ENCODE measurements around the gene TIGD2.

The TIGD2 gene

DNA sequence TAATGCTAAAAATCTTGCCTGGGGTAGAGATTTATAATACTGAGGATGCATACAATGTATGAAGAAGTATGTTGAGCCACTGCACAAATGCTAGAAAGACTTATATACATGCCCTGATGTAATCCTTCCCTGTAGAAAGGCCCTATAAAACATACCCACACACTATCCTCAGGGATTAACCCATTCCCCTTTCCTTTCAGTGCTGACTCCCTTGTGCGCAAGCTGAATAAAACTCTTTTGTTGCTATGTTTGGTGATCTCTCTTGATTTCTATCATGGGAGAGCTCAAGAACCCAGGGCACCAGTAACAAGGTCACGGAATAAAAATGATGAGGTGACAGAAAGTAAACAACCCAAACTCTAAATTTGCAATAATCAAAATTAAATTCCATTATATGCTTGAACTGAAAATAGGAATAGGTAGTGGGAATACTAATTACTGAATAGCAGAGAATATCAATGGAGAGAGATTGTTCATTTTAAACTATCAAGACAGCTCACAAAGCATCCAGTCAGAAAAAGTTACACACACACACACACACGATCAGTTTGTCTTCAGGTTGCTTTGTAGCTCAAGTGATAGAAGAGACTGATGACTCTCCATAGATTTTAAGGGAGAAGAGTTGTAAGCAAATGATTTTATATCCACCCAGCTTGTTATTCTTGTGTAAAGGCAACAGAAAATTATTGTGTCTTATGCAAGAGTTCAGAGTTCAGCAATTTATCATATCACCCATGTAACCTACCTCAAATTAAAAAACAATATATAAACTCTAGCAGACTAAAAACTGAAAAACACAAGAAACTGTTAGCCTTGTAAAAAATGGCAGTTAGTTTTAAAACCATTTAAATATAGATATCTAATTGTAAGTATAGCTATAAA lies 14.8 kb downstream of the TIGD2 start:
- TF ChIP-seq, protein P1, sequence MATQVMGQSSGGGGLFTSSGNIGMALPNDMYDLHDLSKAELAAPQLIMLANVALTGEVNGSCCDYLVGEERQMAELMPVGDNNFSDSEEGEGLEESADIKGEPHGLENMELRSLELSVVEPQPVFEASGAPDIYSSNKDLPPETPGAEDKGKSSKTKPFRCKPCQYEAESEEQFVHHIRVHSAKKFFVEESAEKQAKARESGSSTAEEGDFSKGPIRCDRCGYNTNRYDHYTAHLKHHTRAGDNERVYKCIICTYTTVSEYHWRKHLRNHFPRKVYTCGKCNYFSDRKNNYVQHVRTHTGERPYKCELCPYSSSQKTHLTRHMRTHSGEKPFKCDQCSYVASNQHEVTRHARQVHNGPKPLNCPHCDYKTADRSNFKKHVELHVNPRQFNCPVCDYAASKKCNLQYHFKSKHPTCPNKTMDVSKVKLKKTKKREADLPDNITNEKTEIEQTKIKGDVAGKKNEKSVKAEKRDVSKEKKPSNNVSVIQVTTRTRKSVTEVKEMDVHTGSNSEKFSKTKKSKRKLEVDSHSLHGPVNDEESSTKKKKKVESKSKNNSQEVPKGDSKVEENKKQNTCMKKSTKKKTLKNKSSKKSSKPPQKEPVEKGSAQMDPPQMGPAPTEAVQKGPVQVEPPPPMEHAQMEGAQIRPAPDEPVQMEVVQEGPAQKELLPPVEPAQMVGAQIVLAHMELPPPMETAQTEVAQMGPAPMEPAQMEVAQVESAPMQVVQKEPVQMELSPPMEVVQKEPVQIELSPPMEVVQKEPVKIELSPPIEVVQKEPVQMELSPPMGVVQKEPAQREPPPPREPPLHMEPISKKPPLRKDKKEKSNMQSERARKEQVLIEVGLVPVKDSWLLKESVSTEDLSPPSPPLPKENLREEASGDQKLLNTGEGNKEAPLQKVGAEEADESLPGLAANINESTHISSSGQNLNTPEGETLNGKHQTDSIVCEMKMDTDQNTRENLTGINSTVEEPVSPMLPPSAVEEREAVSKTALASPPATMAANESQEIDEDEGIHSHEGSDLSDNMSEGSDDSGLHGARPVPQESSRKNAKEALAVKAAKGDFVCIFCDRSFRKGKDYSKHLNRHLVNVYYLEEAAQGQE (IDR thresholded peaks at IDR 0.05; ENCODE audit: insufficient read depth in 1 of 2, low read depth in 2 of 2, low read length in 2 of 2), result no peak
- no peak for TF ChIP-seq TAF1 (IDR thresholded peaks at IDR 0.05; ENCODE audit: borderline replicate concordance, insufficient read depth, low read length)
- TF ChIP-seq POLR2AphosphoS5 (IDR thresholded peaks at IDR 0.05; ENCODE audit: low read depth, low read length), result no peak
- TF ChIP-seq SIN3A (IDR thresholded peaks at IDR 0.05; ENCODE audit: borderline replicate concordance, insufficient read depth, low read length), result no peak

- TF ChIP-seq FOXP2 (optimal IDR thresholded peaks at IDR 0.05; ENCODE audit: borderline replicate concordance, extremely low read depth, extremely low read length, insufficient read depth) (no peak), TAF1 (IDR thresholded peaks at IDR 0.05; ENCODE audit: borderline replicate concordance, insufficient read depth, low read length) (no peak), SIN3A (IDR thresholded peaks at IDR 0.05; ENCODE audit: borderline replicate concordance, insufficient read depth, low read length) (no peak), POLR2AphosphoS5 (IDR thresholded peaks at IDR 0.05; ENCODE audit: low read depth, low read length) (no peak)
- TF ChIP-seq, protein P1 (IDR thresholded peaks at IDR 0.05; ENCODE audit: insufficient read depth in 1 of 2, low read depth in 2 of 2, low read length in 2 of 2), result no peak
These were observed 17.8 kb downstream of the TIGD2 start for GRCh38 chr4:89129080-89129640.

DNA sequence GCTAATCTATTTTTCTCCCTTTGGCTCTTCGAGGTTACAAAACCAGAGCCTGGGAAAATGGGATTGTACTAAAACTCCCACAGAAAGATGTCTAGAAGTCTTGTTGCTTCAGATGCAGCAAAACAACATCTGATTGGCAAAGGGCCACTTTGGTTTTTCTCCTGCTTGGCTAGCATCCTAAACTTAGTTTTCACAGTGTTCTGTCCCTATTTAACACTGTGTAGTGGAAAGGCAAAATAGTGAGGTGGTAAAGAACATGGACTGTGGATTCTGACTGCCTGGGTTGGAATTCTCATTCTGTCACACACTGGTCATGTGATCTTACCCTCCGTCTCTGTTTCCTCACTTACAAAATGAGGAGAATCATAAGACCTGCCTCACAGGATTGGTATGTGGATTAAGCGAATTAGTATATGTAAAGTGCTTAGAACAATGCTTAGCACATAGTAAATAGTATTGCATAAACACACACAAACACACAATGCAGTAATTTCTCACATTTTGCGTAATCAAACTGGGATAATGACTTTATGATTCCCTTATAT lies 23.5 kb downstream of the TIGD2 start:
- TF ChIP-seq TAF1 (IDR thresholded peaks at IDR 0.05; ENCODE audit: borderline replicate concordance, insufficient read depth, low read length), result no peak
- TF ChIP-seq POLR2AphosphoS5 (IDR thresholded peaks at IDR 0.05; ENCODE audit: low read depth, low read length), result no peak
- TF ChIP-seq, protein P1 (IDR thresholded peaks at IDR 0.05; ENCODE audit: insufficient read depth in 1 of 2, low read depth in 2 of 2, low read length in 2 of 2), result no peak
- no peak for TF ChIP-seq SIN3A (IDR thresholded peaks at IDR 0.05; ENCODE audit: borderline replicate concordance, insufficient read depth, low read length)
- no peak for TF ChIP-seq FOXP2 (optimal IDR thresholded peaks at IDR 0.05; ENCODE audit: borderline replicate concordance, extremely low read depth, extremely low read length, insufficient read depth)

GRCh38 chr4:89136525-89136924 lies 25.2 kb downstream of the TIGD2 start:
- no peak for TF ChIP-seq TAF1 (IDR thresholded peaks at IDR 0.05; ENCODE audit: borderline replicate concordance, insufficient read depth, low read length)
- TF ChIP-seq FOXP2 (optimal IDR thresholded peaks at IDR 0.05; ENCODE audit: borderline replicate concordance, extremely low read depth, extremely low read length, insufficient read depth), result no peak
- TF ChIP-seq, protein P1 (IDR thresholded peaks at IDR 0.05; ENCODE audit: insufficient read depth in 1 of 2, low read depth in 2 of 2, low read length in 2 of 2), result no peak
- no peak for TF ChIP-seq SIN3A (IDR thresholded peaks at IDR 0.05; ENCODE audit: borderline replicate concordance, insufficient read depth, low read length)
- no peak for TF ChIP-seq POLR2AphosphoS5 (IDR thresholded peaks at IDR 0.05; ENCODE audit: low read depth, low read length)

Data from PFSK-1 (cell line).